Measurements from ENCODE around the gene PPP1R12A.

DNA sequence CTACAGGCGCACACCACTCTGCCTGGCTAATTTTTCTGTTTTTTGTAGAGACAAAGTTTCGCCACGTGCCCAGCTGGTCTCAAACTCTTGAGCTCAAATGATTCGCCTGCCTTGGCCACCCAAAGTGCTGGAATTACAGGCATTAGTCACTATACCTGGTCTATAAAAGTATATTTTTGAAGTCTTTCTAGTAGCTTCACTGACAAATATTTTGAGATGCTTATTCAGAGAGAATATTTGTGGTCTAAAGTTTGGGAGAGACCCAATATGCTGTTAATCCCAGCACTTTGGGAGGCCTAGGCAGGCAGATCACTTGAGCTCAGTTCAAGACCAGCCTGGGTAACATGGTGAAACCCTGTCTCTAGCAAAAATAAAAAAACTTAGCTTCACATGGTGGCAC lies 22.0 kb upstream of the PPP1R12A start:
- TF ChIP-seq, protein P1, sequence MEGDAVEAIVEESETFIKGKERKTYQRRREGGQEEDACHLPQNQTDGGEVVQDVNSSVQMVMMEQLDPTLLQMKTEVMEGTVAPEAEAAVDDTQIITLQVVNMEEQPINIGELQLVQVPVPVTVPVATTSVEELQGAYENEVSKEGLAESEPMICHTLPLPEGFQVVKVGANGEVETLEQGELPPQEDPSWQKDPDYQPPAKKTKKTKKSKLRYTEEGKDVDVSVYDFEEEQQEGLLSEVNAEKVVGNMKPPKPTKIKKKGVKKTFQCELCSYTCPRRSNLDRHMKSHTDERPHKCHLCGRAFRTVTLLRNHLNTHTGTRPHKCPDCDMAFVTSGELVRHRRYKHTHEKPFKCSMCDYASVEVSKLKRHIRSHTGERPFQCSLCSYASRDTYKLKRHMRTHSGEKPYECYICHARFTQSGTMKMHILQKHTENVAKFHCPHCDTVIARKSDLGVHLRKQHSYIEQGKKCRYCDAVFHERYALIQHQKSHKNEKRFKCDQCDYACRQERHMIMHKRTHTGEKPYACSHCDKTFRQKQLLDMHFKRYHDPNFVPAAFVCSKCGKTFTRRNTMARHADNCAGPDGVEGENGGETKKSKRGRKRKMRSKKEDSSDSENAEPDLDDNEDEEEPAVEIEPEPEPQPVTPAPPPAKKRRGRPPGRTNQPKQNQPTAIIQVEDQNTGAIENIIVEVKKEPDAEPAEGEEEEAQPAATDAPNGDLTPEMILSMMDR (conservative IDR thresholded peaks at IDR 0.05; ENCODE audit: low read length) = no peak
- TF ChIP-seq EZH2phosphoT487 (IDR thresholded peaks at IDR 0.05; ENCODE audit: borderline replicate concordance, low read depth, low read length) = no peak
